Activated CD4-positive, alpha-beta T cell treated with anti-CD3 and anti-CD28 coated beads, Interleukin-2, amount 50 U/mL, for 1 hour (primary cell): ENCODE measurements around the gene SLC22A5.
A peak's percentile ranks its signal among the peaks of the same experiment; 100 is the strongest.
"Not testable (repeated sequence)": the region's sequence is repeated elsewhere in the genome, so short reads cannot be mapped to it uniquely, and the experiment has no call there.

Experiments
- DNase-seq: peaks from one replicate; pipeline ENCODE4 v3.0.0-alpha.2; 2020

Gene SLC22A5

GRCh38 chr5:132428484-132429462 lies 59.3 kb downstream of the SLC22A5 start:
- no peak for DNase-seq

- DNase-seq, result no peak
Observed at GRCh38 chr5:132429463-132430440, 60.2 kb downstream of the SLC22A5 start.

GRCh38 chr5:132430746-132431145 lies 61.2 kb downstream of the SLC22A5 start:
- DNase-seq, result no peak

GRCh38 chr5:132431632-132432031 lies 62.1 kb downstream of the SLC22A5 start:
- no peak for DNase-seq

DNA sequence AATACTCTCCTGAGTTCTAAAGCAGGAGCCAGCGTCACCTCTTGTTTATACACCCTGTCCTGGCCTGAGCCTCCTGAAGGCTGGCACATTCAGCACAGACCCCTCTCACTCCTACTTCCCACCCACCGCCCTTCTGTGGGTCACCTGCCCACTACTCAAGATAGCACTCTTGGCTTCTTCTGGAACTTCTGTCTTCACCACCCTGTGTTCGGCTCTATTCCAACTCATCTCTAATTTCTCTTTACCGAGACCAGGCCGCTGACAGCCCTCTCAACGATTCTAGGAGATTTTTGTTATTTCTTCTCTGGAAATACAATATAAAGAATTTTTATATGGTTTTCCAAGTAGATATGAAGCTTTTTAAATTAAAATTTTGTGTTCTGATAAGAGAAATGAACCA lies 63.6 kb downstream of the SLC22A5 start:
- DNase-seq, result no peak

DNA sequence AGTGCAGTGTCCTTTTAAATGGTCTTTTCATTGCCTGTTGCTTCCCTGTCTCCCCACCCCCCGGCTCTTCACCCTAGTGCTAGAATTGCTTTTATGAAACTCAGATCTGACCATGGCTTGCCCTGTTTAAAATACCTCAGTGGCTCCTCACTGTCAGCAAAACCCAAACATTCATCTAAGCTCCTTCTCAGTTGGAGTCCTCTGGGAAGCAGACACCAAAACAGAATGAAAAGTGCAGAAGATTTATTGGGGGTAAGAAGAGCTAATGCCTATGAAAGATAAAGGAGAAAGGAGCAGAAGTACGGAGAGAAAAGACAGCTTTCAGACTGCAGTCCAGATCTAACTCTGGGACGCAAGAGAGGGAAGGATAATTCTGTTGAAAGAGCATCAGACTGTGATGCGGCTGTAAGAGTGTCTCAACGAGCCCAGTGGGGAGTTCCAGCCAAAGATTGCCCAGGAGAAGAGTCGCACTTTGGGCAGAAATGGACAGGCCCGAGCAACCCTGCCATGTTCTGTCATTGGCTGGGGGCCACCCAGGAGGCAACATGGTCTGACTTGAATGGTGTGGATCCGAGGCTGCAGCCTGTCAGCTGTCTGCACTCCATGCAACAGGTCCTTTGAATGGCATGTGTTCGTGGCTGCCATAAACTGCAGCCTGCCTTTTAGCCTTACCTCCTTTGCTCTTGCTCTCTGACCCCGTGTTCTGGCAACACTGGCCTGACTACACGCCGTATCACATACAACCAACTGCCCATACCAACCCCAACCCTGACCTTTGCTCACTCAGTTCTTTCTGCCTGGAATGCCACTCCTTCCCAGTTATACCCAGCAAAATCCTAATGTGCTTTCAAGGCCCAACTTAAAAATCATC lies 65.1 kb downstream of the SLC22A5 start:
- DNase-seq, result no peak

DNA sequence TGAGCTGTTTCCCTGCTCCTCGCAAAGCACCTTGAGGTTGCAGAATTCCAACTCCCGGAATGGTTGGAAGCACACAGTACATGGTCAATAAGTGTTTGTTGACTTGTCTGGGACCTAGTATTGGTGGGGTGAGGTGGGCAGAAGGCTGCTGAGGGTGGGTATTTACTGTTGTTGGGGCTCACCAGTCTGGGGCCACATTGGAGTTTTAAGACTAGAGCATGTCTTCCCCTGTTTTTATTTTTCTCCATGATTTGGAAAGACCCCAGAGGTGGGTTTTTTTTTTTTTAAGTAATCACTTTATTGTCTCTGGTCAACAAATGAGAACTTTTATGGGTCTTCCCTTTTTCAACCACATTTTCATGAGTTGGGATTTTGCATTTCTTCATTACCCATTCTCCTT lies 65.9 kb downstream of the SLC22A5 start:
- DNase-seq, result no peak

DNA sequence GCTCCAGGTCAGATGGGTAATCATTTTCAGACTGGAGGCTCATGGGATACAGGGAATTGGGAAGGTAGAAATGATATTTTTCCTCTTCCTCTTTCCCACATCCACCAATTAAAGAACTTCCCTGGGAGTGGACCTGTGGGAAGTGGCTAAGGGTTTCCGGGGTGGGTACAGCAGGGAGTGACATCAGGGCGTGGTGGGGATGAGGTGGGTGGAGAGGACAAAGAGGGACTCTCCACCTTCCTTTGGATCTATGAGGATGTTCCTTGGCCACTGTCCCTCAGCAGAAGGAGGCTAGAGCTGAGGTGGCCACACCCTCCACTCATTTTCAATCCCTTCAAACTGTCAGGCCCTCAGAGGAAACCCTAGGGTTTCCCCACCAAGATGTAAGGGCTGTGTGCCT lies 66.4 kb downstream of the SLC22A5 start:
- no peak for DNase-seq

GRCh38 chr5:132436936-132437335 lies 67.4 kb downstream of the SLC22A5 start:
- DNase-seq, result no peak

DNA sequence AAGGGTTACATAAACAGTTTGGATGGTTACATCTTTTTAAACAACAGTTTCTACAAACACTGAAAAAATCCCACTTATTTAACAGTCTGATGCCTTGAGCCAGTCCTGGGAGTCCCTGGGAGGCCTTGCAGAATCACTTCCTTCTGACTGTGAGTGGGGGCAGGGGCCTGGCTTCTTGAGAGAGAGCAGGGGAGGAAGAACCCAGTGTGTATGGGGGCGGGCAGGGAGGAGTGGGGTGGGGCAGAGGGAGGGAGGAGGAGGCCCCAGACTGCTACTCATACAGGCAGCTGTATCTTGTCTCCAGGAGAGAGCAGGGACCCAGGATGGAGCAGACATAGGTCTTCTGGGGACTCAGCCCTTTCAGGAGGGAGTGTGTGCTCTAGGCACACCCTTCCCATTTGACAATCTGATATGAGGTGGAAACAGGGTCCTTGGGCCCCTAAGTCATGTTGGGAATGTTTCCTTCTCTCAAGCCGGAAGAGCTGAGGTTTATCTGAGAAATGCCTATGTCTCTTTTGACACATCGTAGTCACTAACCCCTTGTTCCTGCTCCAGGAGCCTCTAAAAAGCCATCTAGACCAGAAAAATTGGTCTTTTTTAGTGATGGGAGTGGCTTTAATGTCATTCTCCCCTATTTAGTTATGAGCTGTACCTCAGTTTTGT lies 68.2 kb downstream of the SLC22A5 start:
- DNase-seq, result peak; percentile 55

GRCh38 chr5:132438267-132438645 lies 68.7 kb downstream of the SLC22A5 start:
- DNase-seq, result not testable (repeated sequence)

GRCh38 chr5:132438917-132439316 lies 69.4 kb downstream of the SLC22A5 start:
- no peak for DNase-seq

DNA sequence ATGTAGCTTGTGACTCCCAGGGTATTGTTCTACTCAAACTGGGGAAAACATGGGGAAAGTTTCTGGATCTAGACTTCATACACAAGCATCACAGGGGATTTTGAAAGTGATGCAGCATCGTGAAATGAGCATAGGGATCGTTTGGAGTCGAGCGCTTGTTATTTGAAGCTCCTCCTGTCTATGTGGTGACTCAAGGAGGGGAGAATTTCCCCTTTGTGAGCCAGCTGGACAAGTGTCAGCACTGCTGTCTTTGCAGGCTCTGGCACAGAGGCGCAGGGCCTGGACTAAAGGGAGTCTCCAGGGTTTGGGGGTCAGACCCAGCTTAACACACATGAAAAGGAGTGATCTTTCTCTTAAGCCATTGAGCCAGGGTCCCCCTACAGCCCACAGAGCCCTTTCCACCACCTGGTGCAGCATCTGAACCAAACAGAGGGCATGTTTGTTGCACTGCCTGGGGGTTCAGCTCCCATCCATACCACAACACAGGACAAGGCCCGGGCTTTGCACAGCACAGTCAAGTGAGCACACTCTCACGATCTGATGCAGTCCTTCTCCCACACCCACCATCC lies 70.1 kb downstream of the SLC22A5 start:
- no peak for DNase-seq

DNA sequence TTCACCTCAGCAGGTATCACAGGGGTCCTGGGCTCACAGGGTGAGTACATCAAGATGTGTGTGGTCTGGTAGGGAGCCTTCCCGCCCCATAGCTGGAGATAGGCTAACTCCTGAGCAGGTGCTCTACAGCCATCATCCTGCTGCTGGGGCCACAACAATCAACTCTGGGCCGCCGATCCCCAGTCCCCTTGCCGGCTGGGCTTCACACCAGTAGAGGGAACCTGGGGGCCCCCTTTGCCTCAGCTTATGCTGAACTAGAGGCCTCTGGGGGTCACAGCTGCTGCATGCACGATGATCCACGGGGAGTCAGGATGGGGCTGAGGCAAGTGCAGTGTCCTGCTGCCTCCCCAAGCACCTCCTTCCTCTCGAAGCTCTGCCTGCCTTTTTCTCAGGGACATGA lies 74.6 kb downstream of the SLC22A5 start:
- DNase-seq, result no peak
